Activated naive CD4-positive, alpha-beta T cell treated with anti-CD3 and anti-CD28 coated beads, Interleukin-2, amount 10 ng/mL, durations not matched to agents 5 hours and 36 hours (primary cell): ENCODE data around the gene SLAIN1. TPM values are rescaled to one million over a fixed set of nuclear protein-coding genes. Genes with fewer than 3 reads are reported as not detected.

ENCODE experiments used
- microRNA-seq: library from miRNA; unstranded; fragments of <30 nt; microRNA quantifications from one replicate; pipeline ENCODE4 v1.2.0, GENCODE V29; 2022; ENCODE audit warnings: borderline microRNAs expressed, borderline replicate concordance
- total RNA-seq, 2 experiments: library from RNA; stranded (reverse); gene quantifications; one replicate each; pipeline ENCODE4 v1.2.3, GENCODE V29; 2021

Gene SLAIN1
- total RNA-seq, result 10 to 100 TPM; 23.0 to 26.1 TPM

DNA sequence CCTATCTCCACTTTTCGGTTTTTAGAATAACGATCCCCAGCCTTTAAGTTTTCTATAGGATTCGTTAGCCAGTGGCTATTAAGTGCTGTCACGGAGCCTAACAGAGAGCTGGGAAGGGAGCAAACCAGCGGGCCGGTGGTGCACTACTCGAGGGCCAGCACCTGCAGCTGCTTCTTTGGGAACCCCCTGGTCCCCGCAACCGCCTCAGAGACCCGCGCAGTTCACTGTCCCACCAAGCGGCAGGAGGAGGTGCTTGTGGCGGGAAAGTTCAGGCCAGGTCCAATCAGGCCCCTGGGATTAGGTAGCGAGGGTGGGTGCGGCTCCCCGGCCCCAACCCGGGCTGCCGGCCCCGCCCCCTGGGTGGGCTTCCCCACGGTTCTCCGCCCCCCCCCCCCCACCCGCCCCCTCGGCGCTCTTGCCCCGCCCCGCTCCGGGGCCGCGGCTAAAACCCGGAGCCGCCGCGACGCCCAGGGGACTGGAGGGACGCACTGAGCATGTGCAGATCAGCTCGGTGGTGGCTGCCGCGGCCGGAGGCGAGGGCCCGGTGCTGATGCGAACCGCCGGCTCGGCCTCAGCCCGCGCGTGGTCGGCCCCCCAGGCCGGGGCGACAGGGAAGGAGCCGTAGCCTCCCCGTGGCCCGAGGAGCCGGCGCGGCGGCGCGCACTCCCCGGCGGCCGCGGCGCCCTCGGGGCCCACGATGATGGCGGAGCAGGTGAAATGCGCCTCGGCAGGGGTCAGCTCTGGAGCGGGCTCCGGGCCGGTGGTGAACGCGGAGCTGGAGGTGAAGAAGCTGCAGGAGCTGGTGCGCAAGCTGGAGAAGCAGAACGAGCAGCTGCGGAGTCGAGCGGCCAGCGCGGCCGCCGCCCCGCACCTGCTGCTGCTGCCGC is at the start of gene SLAIN1:
Gene SLAIN1, plus strand, starts transcription at position 471 of the 887 bp plus-strand sequence. Its CDS starts 227 bp downstream, at position 698.

Small RNAs within 50 kb of the gene (microRNA-seq; reads per million reads assigned to microRNA genes)
- not detected for gene MIR3665

Other genes with a start within 250 kb of the SLAIN1 start
- gene SCEL, start 162.0 kb upstream of the SLAIN1 start, total RNA-seq, result not detected
- gene EDNRB, start 221.1 kb downstream of the SLAIN1 start, total RNA-seq, result not detected